Measurements from ENCODE around the gene FAM187B.

- TF ChIP-seq GATA2 (IDR thresholded peaks at IDR 0.05; ENCODE audit: low read depth, low read length) (no peak), GATA3 (IDR thresholded peaks at IDR 0.05; ENCODE audit: low read depth, low read length) (no peak)
These were observed 16.3 kb downstream of the FAM187B start for GRCh38 chr19:35212241-35212640.
